CD1c-positive myeloid dendritic cell (primary cell): Measurements from ENCODE around the gene CHN1.

Experiments used
- DNase-seq: peaks from one replicate; pipeline ENCODE4 v3.0.0-alpha.2; 2016; ENCODE audit errors: extremely low spot score

CHN1 gene

GRCh38 chr2:174972924-174973323, 32.3 kb downstream of the CHN1 start:
- DNase-seq, result no peak

GRCh38 chr2:174971868-174972781, 33.1 kb downstream of the CHN1 start:
- DNase-seq, result no peak

- no peak for DNase-seq
These were observed 35.1 kb downstream of the CHN1 start for GRCh38 chr2:174970092-174970491.

GRCh38 chr2:174969091-174969734, 36.0 kb downstream of the CHN1 start:
- DNase-seq, result no peak

- no peak for DNase-seq
These were observed 37.4 kb downstream of the CHN1 start for GRCh38 chr2:174967691-174968260.

GRCh38 chr2:174967086-174967485, 38.1 kb downstream of the CHN1 start:
- no peak for DNase-seq

- no peak for DNase-seq
These were observed 39.0 kb downstream of the CHN1 start for GRCh38 chr2:174965992-174966744.

GRCh38 chr2:174965551-174965950, 39.6 kb downstream of the CHN1 start:
- DNase-seq, result no peak

GRCh38 chr2:174964404-174964803, 40.8 kb downstream of the CHN1 start:
- no peak for DNase-seq

GRCh38 chr2:174963437-174964400, 41.5 kb downstream of the CHN1 start:
- no peak for DNase-seq

- DNase-seq, result no peak
These were observed 45.4 kb downstream of the CHN1 start for GRCh38 chr2:174959787-174960186.

- DNase-seq, result no peak
These were observed 48.1 kb downstream of the CHN1 start for GRCh38 chr2:174957050-174957449.

GRCh38 chr2:174952607-174953006, 52.6 kb downstream of the CHN1 start:
- no peak for DNase-seq

GRCh38 chr2:174951745-174952144, 53.4 kb downstream of the CHN1 start:
- no peak for DNase-seq

GRCh38 chr2:174949988-174950687, 55.0 kb downstream of the CHN1 start:
- DNase-seq, result no peak

GRCh38 chr2:174945601-174946260, 59.5 kb downstream of the CHN1 start:
- no peak for DNase-seq

GRCh38 chr2:174939046-174939445, 66.1 kb downstream of the CHN1 start:
- DNase-seq, result no peak

- DNase-seq, result no peak
These were observed 73.5 kb downstream of the CHN1 start for GRCh38 chr2:174931724-174932123.

- no peak for DNase-seq
These were observed 75.4 kb downstream of the CHN1 start for GRCh38 chr2:174929786-174930185.
